CD14-positive monocyte (primary cell): Measurements from ENCODE around the gene PKIB. TPM values are rescaled to one million over a fixed set of nuclear protein-coding genes. Genes with fewer than 3 reads are reported as not detected.

Experiments
- DNase-seq, 3 donors: peaks; one replicate each; pipeline ENCODE4 v3.0.0-alpha.2; 2011 to 2022
- H2AFZ ChIP-seq: 2 replicates; pipeline ENCODE4 v1.6.0; 2012; ENCODE audit warnings: mild to moderate bottlenecking, low read depth, low read length, inconsistent platforms; ENCODE audit not compliant: insufficient read depth, poor library complexity, severe bottlenecking
- H3K27ac ChIP-seq, 2 donors: 1 replicate in 1 of 2; 2 replicates in 1 of 2; pipeline ENCODE4 v1.5.1; 2012 to 2013; ENCODE audit warnings: low read length in 2 of 2, control low read depth in 1 of 2, inconsistent platforms in 1 of 2, low read depth in 1 of 2, mild to moderate bottlenecking in 1 of 2
- H3K27me3 ChIP-seq, 2 donors: one replicate each; pipeline versions ENCODE4 v1.6.0 to v1.6.1; 2011 to 2013; ENCODE audit warnings: low read length in 2 of 2; ENCODE audit not compliant: control insufficient read depth in 2 of 2, insufficient read depth in 2 of 2
- H3K36me3 ChIP-seq, 2 donors: replicated peaks in 1 of 2; 1 replicate in 1 of 2; 2 replicates in 1 of 2; pipeline versions ENCODE4 v1.5.1 to v1.6.1; 2012 to 2013; ENCODE audit warnings: low read length in 2 of 2, control low read depth in 1 of 2, inconsistent platforms in 1 of 2, mild to moderate bottlenecking in 1 of 2; ENCODE audit not compliant: insufficient read depth in 2 of 2, control insufficient read depth in 1 of 2
- H3K4me1 ChIP-seq, 2 donors: 1 replicate in 1 of 2; 2 replicates in 1 of 2; pipeline versions ENCODE4 v1.5.1 to v1.6.1; 2012 to 2013; ENCODE audit warnings: low read length in 2 of 2, control low read depth in 1 of 2, inconsistent platforms in 1 of 2, mild to moderate bottlenecking in 1 of 2, moderate library complexity in 1 of 2; ENCODE audit not compliant: insufficient read depth in 2 of 2, control insufficient read depth in 1 of 2
- H3K4me2 ChIP-seq: replicated peaks from 2 replicates; pipeline ENCODE3; 2012; ENCODE audit warnings: low read length, moderate library complexity, mild to moderate bottlenecking; ENCODE audit not compliant: poor library complexity, severe bottlenecking; ENCODE audit errors: extremely low read depth
- H3K4me3 ChIP-seq, 3 experiments: fragments of 200-600 bp in 1 of 3; sonication (generic) in 1 of 3; replicated peaks in 1 of 3; 1 replicate in 2 of 3; 2 replicates in 1 of 3; pipeline ENCODE4 v1.5.1; 2011 to 2013; ENCODE audit warnings: low read length in 3 of 3, mild to moderate bottlenecking in 3 of 3, control low read depth in 2 of 3, low read depth in 2 of 3, inconsistent platforms in 1 of 3, moderate library complexity in 1 of 3
- H3K79me2 ChIP-seq: 2 replicates; pipeline ENCODE4 v1.6.0; 2012; ENCODE audit warnings: mild to moderate bottlenecking, control low read depth, inconsistent platforms, low read length, moderate library complexity; ENCODE audit not compliant: insufficient read depth
- H3K9ac ChIP-seq: 2 replicates; pipeline ENCODE4 v1.6.0; 2017; ENCODE audit warnings: low read length, mild to moderate bottlenecking; ENCODE audit not compliant: insufficient read depth, poor library complexity, severe bottlenecking
- H3K9me3 ChIP-seq, 2 donors: replicated peaks in 1 of 2; 1 replicate in 1 of 2; 2 replicates in 1 of 2; pipeline versions ENCODE4 v1.5.1 to v1.6.1; 2012 to 2013; ENCODE audit warnings: low read length in 2 of 2, control low read depth in 1 of 2; ENCODE audit not compliant: control insufficient read depth in 1 of 2, insufficient read depth in 1 of 2
- H4K20me1 ChIP-seq: 2 replicates; pipeline ENCODE4 v1.6.0; 2012; ENCODE audit warnings: mild to moderate bottlenecking, low read length, control low read depth, moderate library complexity; ENCODE audit not compliant: insufficient read depth
- H3K27ac Mint-ChIP-seq, 7 donors: one replicate each; pipeline ENCODE4 v1.8.0; 2020; ENCODE audit warnings: mild to moderate bottlenecking in 7 of 7, mixed read lengths in 7 of 7, moderate library complexity in 6 of 7, inconsistent platforms in 2 of 7
- H3K27me3 Mint-ChIP-seq, 3 donors: one replicate each; pipeline ENCODE4 v1.8.0; 2021 to 2022; ENCODE audit warnings: low read depth in 3 of 3, mild to moderate bottlenecking in 3 of 3, mixed read lengths in 3 of 3, moderate library complexity in 3 of 3, inconsistent platforms in 1 of 3
- H3K36me3 Mint-ChIP-seq, 2 donors: one replicate each; pipeline ENCODE4 v1.8.0; 2020; ENCODE audit warnings: mixed read lengths in 2 of 2, inconsistent platforms in 1 of 2, mild to moderate bottlenecking in 1 of 2
- H3K4me1 Mint-ChIP-seq: one replicate; pipeline ENCODE4 v1.8.0; 2020; ENCODE audit warnings: mild to moderate bottlenecking, mixed read lengths
- H3K4me3 Mint-ChIP-seq, 2 donors: one replicate each; pipeline ENCODE4 v1.8.0; 2020; ENCODE audit warnings: mild to moderate bottlenecking in 2 of 2, mixed read lengths in 2 of 2, moderate library complexity in 1 of 2
- H3K9me3 Mint-ChIP-seq, 7 donors: one replicate each; pipeline ENCODE4 v1.8.0; 2020 to 2022; ENCODE audit warnings: mixed read lengths in 7 of 7, mild to moderate bottlenecking in 6 of 7, moderate library complexity in 6 of 7, inconsistent platforms in 2 of 7
- WGBS: methylation state at CpG from one replicate; pipeline ENCODE4 v1.1.5; 2013; ENCODE audit warnings: missing lambda C conversion rate; ENCODE audit not compliant: insufficient coverage; 5-methylcytosine and 5-hydroxymethylcytosine counted together
- intact Hi-C, 2 donors: fragments of 100-400 bp; cut with micrococcal nuclease; formaldehyde crosslinking; loops; one replicate each; pipeline versions ENCODE4 v1.15.0 to v1.15.1; 2023
- polyA plus RNA-seq, 3 donors: library from polyadenylated mRNA; depleted of rRNA in 1 of 3; unstranded in 2 of 3; stranded (reverse) in 1 of 3; fragments of 300-500 nt in 2 of 3; fragments of >200 nt in 1 of 3; fragmentation: Illumina TruSeq in 2 of 3; gene quantifications; 1 replicate in 2 of 3; 2 replicates in 1 of 3; pipeline ENCODE4 v1.2.3, GENCODE V29; 2012 to 2021
- TF ChIP-seq, protein P1 (sequence below): fragments of 200-600 bp; IDR thresholded peaks from one replicate; pipeline ENCODE4 v1.8.0; 2022; ENCODE audit warnings: antibody characterized with exemption, mild to moderate bottlenecking

Gene PKIB
- polyA plus RNA-seq, 3 donors: 1.3 to 2.0 (median 1.4) TPM

DNA sequence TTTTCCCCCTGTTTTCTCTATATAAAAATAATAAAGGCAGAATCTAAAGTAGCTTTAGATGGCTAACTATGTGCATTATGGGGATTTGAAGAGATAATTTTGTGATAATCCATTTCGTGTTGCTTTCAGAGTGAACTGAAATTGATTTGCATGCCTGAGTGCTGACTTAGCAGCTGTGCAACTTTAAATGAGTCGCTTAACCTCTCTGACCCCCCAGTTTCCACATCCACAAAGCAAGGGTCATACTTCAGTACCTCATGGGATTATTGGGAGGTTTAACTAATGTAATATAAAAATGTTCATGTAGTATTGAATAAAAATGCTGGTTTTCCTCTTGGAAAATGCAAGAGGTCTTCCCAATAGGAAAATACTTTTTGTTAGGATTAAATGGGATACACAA, 105.5 kb downstream of the PKIB start:
- intact Hi-C loops: loop anchor here in 1 of 2 donors (10.0 kb wide), 1 partner anchor 241 kb away; the partner anchor contains the start of gene SERINC1
- no peak overlapping the region for H2AFZ ChIP-seq
- no peak overlapping the region for H3K9ac ChIP-seq
- H3K4me3 Mint-ChIP-seq: no peak overlapping the region
- H3K36me3 Mint-ChIP-seq: no peaks in the 10 kb centered on the region
- H3K9me3 Mint-ChIP-seq: no peaks in the 10 kb centered on the region
- H3K4me1 Mint-ChIP-seq: peaks cover 39% of the 10 kb centered on the region
- H3K79me2 ChIP-seq: no peaks in the 10 kb centered on the region
- H3K27ac Mint-ChIP-seq: no peak overlapping the region
- TF ChIP-seq, protein P1, sequence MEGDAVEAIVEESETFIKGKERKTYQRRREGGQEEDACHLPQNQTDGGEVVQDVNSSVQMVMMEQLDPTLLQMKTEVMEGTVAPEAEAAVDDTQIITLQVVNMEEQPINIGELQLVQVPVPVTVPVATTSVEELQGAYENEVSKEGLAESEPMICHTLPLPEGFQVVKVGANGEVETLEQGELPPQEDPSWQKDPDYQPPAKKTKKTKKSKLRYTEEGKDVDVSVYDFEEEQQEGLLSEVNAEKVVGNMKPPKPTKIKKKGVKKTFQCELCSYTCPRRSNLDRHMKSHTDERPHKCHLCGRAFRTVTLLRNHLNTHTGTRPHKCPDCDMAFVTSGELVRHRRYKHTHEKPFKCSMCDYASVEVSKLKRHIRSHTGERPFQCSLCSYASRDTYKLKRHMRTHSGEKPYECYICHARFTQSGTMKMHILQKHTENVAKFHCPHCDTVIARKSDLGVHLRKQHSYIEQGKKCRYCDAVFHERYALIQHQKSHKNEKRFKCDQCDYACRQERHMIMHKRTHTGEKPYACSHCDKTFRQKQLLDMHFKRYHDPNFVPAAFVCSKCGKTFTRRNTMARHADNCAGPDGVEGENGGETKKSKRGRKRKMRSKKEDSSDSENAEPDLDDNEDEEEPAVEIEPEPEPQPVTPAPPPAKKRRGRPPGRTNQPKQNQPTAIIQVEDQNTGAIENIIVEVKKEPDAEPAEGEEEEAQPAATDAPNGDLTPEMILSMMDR: no peak
- no peak for DNase-seq
- H3K9me3 ChIP-seq: no peaks in the 10 kb centered on the region
- no peak overlapping the region for H3K4me2 ChIP-seq
- WGBS: no CpG with 5 or more reads among the region's 2 CpGs
- H3K27me3 Mint-ChIP-seq: no peaks in the 10 kb centered on the region
- H3K27ac ChIP-seq: no peak overlapping the region
- no peaks in the 10 kb centered on the region for H3K36me3 ChIP-seq
- no peaks in the 10 kb centered on the region for H3K27me3 ChIP-seq
- H3K4me1 ChIP-seq: peaks cover 32 to 55% of the 10 kb centered on the region in 2 donors
- H4K20me1 ChIP-seq: no peaks in the 10 kb centered on the region
- H3K4me3 ChIP-seq: no peak overlapping the region

GRCh38 chr6:122717350-122717749, 107.1 kb downstream of the PKIB start:
- H3K27ac Mint-ChIP-seq: peak overlapping the region in 5 of 7 donors; percentile 10 to 64 (median 31)
- peak overlapping the region; percentile 3 for H3K4me2 ChIP-seq
- peaks cover 30% of the 10 kb centered on the region for H3K4me1 Mint-ChIP-seq
- H3K27me3 ChIP-seq: no peaks in the 10 kb centered on the region
- H3K4me3 Mint-ChIP-seq: peak overlapping the region in 1 of 2 donors; percentile 21
- DNase-seq: peak; percentile 36 to 49 (median 38)
- intact Hi-C loops: loop anchor here in 1 of 2 donors (10.0 kb wide), 1 partner anchor 243 kb away; the partner anchor contains the start of gene SERINC1
- H3K36me3 Mint-ChIP-seq: no peaks in the 10 kb centered on the region
- no peaks in the 10 kb centered on the region for H3K9me3 Mint-ChIP-seq
- peak overlapping the region; percentile 10 for H2AFZ ChIP-seq
- no peak overlapping the region for H3K27ac ChIP-seq
- TF ChIP-seq, protein P1: no peak
- H3K4me3 ChIP-seq: no peak overlapping the region
- H3K79me2 ChIP-seq: no peaks in the 10 kb centered on the region
- peaks cover 24 to 39% of the 10 kb centered on the region in 2 donors for H3K4me1 ChIP-seq
- no peaks in the 10 kb centered on the region for H3K9me3 ChIP-seq
- no peak overlapping the region for H3K9ac ChIP-seq
- H3K27me3 Mint-ChIP-seq: no peaks in the 10 kb centered on the region
- no peaks in the 10 kb centered on the region for H4K20me1 ChIP-seq
- H3K36me3 ChIP-seq: no peaks in the 10 kb centered on the region
- WGBS: 0% methylated on average over 1 of the region's 2 CpGs
